Peyer's patch (tissue), 4 donors: Measurements from ENCODE around the gene LRP1-AS. TPM values are rescaled to one million over a fixed set of nuclear protein-coding genes. Genes with fewer than 3 reads are reported as not detected.

Experiments used
- DNase-seq, 3 donors: peaks; one replicate each; pipeline ENCODE4 v3.0.0-alpha.2; 2017 to 2019
- H3K27ac ChIP-seq, 4 donors: fragments of 200-600 bp; sonication (generic); one replicate each; pipeline ENCODE4 v1.5.1; 2016 to 2019
- H3K27me3 ChIP-seq, 2 donors: fragments of 200-600 bp; sonication (generic); one replicate each; pipeline ENCODE4 v1.5.1; 2019
- H3K36me3 ChIP-seq, 3 donors: fragments of 200-600 bp; sonication (generic); one replicate each; pipeline ENCODE4 v1.5.1; 2016 to 2019
- H3K4me1 ChIP-seq, 4 donors: fragments of 200-600 bp; sonication (generic); one replicate each; pipeline ENCODE4 v1.5.1; 2016 to 2019
- H3K4me3 ChIP-seq, 4 donors: fragments of 200-600 bp; sonication (generic); 1 replicate in 3 of 4; 2 replicates in 1 of 4; pipeline ENCODE4 v1.5.1; 2016 to 2019; ENCODE audit warnings: mild to moderate bottlenecking in 1 of 4
- H3K9me3 ChIP-seq, 4 donors: fragments of 200-600 bp; sonication (generic); one replicate each; pipeline ENCODE4 v1.5.1; 2016 to 2019; ENCODE audit warnings: mild to moderate bottlenecking in 1 of 4
- CTCF ChIP-seq, 6 experiments: fragments of 450-650 bp in 4 of 6; fragments of 200-600 bp in 2 of 6; sonication (generic) in 1 of 6; IDR thresholded peaks; one replicate each; pipeline ENCODE4 v1.5.1; 2017 to 2019; ENCODE audit warnings: antibody characterized with exemption in 6 of 6, mild to moderate bottlenecking in 3 of 6, moderate library complexity in 1 of 6
- POLR2A ChIP-seq, 2 donors: fragments of 450-650 bp; IDR thresholded peaks; one replicate each; pipeline ENCODE4 v1.5.1; 2017; ENCODE audit warnings: antibody characterized with exemption in 2 of 2, mild to moderate bottlenecking in 2 of 2, moderate library complexity in 2 of 2
- total RNA-seq, 4 donors: library from RNA; depleted of rRNA; stranded (reverse); fragments of >200 nt; gene quantifications; one replicate each; pipeline ENCODE4 v1.1.0, GENCODE V29; 2016

Gene LRP1-AS
- not detected for total RNA-seq

- Histone ChIP-seq H3K27ac (peak within 1 kb of the TSS; percentile 48 to 88 (median 64)), H3K27me3 (no peaks in the 10 kb centered on the region), H3K4me3 (peak within 1 kb of the TSS in 1 of 4 donors; percentile 11), H3K4me1 (peaks cover 0 to 72% (median 18%) of the 10 kb centered on the region in 4 donors), H3K36me3 (peaks cover 0 to 44% (median 0%) of the 10 kb centered on the region in 3 donors), H3K9me3 (no peaks in the 10 kb centered on the region)
- DNase-seq: peak in 2 of 3 donors; percentile 69 to 76
- TF ChIP-seq POLR2A (IDR thresholded peaks at IDR 0.05) (no peak), CTCF (IDR thresholded peaks at IDR 0.05) (no peak)
These were observed at the start of gene LRP1-AS for GRCh38 chr12:57146961-57147944. Gene LRP1-AS, minus strand, starts transcription at chr12:57147619.

- TF ChIP-seq CTCF (IDR thresholded peaks at IDR 0.05): no peak
- TF ChIP-seq POLR2A (IDR thresholded peaks at IDR 0.05): no peak
- H3K27me3 ChIP-seq: no peaks in the 10 kb centered on the region
- no peak overlapping the region for H3K4me3 ChIP-seq
- H3K27ac ChIP-seq: no peak overlapping the region
- no peak for DNase-seq
- H3K4me1 ChIP-seq: no peaks in the 10 kb centered on the region
- H3K9me3 ChIP-seq: no peaks in the 10 kb centered on the region
- H3K36me3 ChIP-seq: peaks cover 0 to 100% (median 0%) of the 10 kb centered on the region in 3 donors
These were observed 49.5 kb upstream of the LRP1-AS start for GRCh38 chr12:57196956-57197355.

GRCh38 chr12:57196439-57196838 is 49.0 kb upstream of the LRP1-AS start:
- Histone ChIP-seq H3K4me1 (no peaks in the 10 kb centered on the region), H3K9me3 (no peaks in the 10 kb centered on the region), H3K4me3 (no peak overlapping the region), H3K27me3 (no peaks in the 10 kb centered on the region), H3K27ac (no peak overlapping the region), H3K36me3 (peaks cover 0 to 98% (median 0%) of the 10 kb centered on the region in 3 donors)
- no peak for TF ChIP-seq POLR2A (IDR thresholded peaks at IDR 0.05)
- TF ChIP-seq CTCF (IDR thresholded peaks at IDR 0.05): no peak
- DNase-seq: no peak

- no peak overlapping the region for H3K27ac ChIP-seq
- H3K4me1 ChIP-seq: no peaks in the 10 kb centered on the region
- DNase-seq: no peak
- TF ChIP-seq POLR2A (IDR thresholded peaks at IDR 0.05): no peak
- TF ChIP-seq CTCF (IDR thresholded peaks at IDR 0.05): no peak
- peaks cover 0 to 98% (median 0%) of the 10 kb centered on the region in 3 donors for H3K36me3 ChIP-seq
- no peaks in the 10 kb centered on the region for H3K27me3 ChIP-seq
- H3K9me3 ChIP-seq: no peaks in the 10 kb centered on the region
- no peak overlapping the region for H3K4me3 ChIP-seq
These were observed 48.4 kb upstream of the LRP1-AS start for GRCh38 chr12:57195611-57196371.

GRCh38 chr12:57195186-57195585 is 47.8 kb upstream of the LRP1-AS start:
- TF ChIP-seq CTCF (IDR thresholded peaks at IDR 0.05): no peak
- TF ChIP-seq POLR2A (IDR thresholded peaks at IDR 0.05): no peak
- no peak overlapping the region for H3K4me3 ChIP-seq
- no peaks in the 10 kb centered on the region for H3K4me1 ChIP-seq
- no peak for DNase-seq
- peaks cover 0 to 98% (median 0%) of the 10 kb centered on the region in 3 donors for H3K36me3 ChIP-seq
- H3K9me3 ChIP-seq: no peaks in the 10 kb centered on the region
- no peak overlapping the region for H3K27ac ChIP-seq
- no peaks in the 10 kb centered on the region for H3K27me3 ChIP-seq
